ENCODE results near the gene SKP2. TPM values are rescaled to one million over a fixed set of nuclear protein-coding genes. Genes with fewer than 3 reads are reported as not detected.

SKP2 gene
- total RNA-seq, 1 donor = 7.6 TPM

Other genes starting within 250 kb of the SKP2 start
- gene CAPSL, start 213.5 kb upstream of the SKP2 start, total RNA-seq = not detected
- gene UGT3A1, start 160.7 kb upstream of the SKP2 start, total RNA-seq = under 0.01 TPM
- gene UGT3A2, start 85.2 kb upstream of the SKP2 start, total RNA-seq = not detected
- 4.1 TPM for gene LMBRD2, start 224 bp upstream of the SKP2 start, total RNA-seq
- 10.4 TPM for gene NADK2, start 89.8 kb downstream of the SKP2 start, total RNA-seq
- gene RANBP3L, start 149.8 kb downstream of the SKP2 start, total RNA-seq = 0.10 TPM

Measured in mononuclear cell (primary cell).